ENCODE measurements around the gene GLIPR1L2.

The GLIPR1L2 gene

DNA sequence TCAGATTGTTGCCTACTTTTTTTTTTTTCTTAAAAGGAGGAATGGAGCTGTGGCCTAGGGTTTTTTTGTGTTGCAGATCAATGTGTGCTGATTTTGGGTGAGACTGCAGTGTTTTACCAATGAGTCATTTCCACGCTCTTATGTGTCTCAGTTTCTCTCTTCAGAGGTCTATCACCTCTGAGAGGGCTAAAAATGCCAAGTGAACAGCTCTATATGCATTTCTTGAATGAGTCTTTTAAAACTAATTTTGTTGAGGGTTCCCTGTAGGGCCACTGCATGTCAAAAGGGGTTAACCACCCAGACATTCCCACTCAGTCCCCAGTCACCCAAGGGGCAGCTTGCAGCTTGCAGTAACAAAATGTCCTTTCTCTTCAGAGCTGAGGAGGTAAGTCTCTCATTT is 24.3 kb upstream of the GLIPR1L2 start:
- H3K9ac ChIP-seq (ENCODE audit: low read length): no peak overlapping the region
- H3K9me3 ChIP-seq (replicated peaks; ENCODE audit: insufficient read depth, low read length): no peaks in the 10 kb centered on the region
- H3K27me3 ChIP-seq (replicated peaks; ENCODE audit: insufficient read depth, low read length): no peaks in the 10 kb centered on the region
- H3K4me3 ChIP-seq (ENCODE audit: low read length): no peak overlapping the region
- no peaks in the 10 kb centered on the region for H3K36me3 ChIP-seq (replicated peaks; ENCODE audit: insufficient read depth, low read length)
- H4K20me1 ChIP-seq (ENCODE audit: insufficient read depth, low read length): no peaks in the 10 kb centered on the region
- H3K79me2 ChIP-seq (ENCODE audit: low read length): no peaks in the 10 kb centered on the region
- no peaks in the 10 kb centered on the region for H3K9me2 ChIP-seq (replicated peaks; ENCODE audit: insufficient read depth, low read length)
- H3K27ac ChIP-seq (ENCODE audit: low read length): no peak overlapping the region
- H3K4me2 ChIP-seq (ENCODE audit: low read depth, low read length): no peak overlapping the region
- no peak for DNase-seq
- H2AFZ ChIP-seq (ENCODE audit: low read length): no peak overlapping the region
- TF ChIP-seq EZH2 (optimal IDR thresholded peaks at IDR 0.05; ENCODE audit: low read depth, low read length) (no peak), EZH2phosphoT487 (IDR thresholded peaks at IDR 0.05; ENCODE audit: low read length) (no peak)
- TF ChIP-seq, protein P1, sequence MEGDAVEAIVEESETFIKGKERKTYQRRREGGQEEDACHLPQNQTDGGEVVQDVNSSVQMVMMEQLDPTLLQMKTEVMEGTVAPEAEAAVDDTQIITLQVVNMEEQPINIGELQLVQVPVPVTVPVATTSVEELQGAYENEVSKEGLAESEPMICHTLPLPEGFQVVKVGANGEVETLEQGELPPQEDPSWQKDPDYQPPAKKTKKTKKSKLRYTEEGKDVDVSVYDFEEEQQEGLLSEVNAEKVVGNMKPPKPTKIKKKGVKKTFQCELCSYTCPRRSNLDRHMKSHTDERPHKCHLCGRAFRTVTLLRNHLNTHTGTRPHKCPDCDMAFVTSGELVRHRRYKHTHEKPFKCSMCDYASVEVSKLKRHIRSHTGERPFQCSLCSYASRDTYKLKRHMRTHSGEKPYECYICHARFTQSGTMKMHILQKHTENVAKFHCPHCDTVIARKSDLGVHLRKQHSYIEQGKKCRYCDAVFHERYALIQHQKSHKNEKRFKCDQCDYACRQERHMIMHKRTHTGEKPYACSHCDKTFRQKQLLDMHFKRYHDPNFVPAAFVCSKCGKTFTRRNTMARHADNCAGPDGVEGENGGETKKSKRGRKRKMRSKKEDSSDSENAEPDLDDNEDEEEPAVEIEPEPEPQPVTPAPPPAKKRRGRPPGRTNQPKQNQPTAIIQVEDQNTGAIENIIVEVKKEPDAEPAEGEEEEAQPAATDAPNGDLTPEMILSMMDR (IDR thresholded peaks at IDR 0.05; ENCODE audit: low read length): no peak
- H3K4me1 ChIP-seq (ENCODE audit: low read length): 0 out of 2 replicates have a peak, but pooled peaks cover 1% of the 10 kb centered on the region
- H3F3A ChIP-seq (ENCODE audit: insufficient read depth, low read length): no peaks in the 10 kb centered on the region; the same call in 1 of the 2 replicates

DNA sequence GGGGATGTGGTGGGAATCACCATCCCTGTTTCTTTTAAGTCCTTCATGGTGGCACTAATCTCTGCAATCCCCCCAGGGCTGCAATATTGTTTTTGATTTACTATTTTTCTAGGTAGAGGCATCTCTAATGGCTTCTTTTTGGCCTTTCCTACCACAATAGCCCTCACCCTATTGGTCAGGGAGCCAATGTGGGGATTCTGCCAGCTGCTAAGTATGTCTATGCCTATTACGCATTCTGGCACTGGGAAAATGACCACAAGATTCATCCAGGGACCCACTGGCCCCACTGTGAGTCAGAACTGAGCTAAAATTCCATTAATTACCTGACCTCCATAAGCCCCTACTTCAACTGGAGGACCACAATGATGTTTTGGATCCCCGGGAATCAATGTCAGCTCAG is 15.9 kb upstream of the GLIPR1L2 start:
- Histone ChIP-seq H3K27ac (ENCODE audit: low read length) (no peak overlapping the region), H3K79me2 (ENCODE audit: low read length) (no peaks in the 10 kb centered on the region), H4K20me1 (ENCODE audit: insufficient read depth, low read length) (no peaks in the 10 kb centered on the region), H3K36me3 (replicated peaks; ENCODE audit: insufficient read depth, low read length) (no peaks in the 10 kb centered on the region), H3F3A (ENCODE audit: insufficient read depth, low read length) (no peaks in the 10 kb centered on the region), H3K4me3 (ENCODE audit: low read length) (no peak overlapping the region), H3K9me2 (replicated peaks; ENCODE audit: insufficient read depth, low read length) (no peaks in the 10 kb centered on the region), H3K9me3 (replicated peaks; ENCODE audit: insufficient read depth, low read length) (no peaks in the 10 kb centered on the region), H3K27me3 (replicated peaks; ENCODE audit: insufficient read depth, low read length) (no peaks in the 10 kb centered on the region), H2AFZ (ENCODE audit: low read length) (no peak overlapping the region), H3K4me2 (ENCODE audit: low read depth, low read length) (no peak overlapping the region), H3K9ac (ENCODE audit: low read length) (no peak overlapping the region), H3K4me1 (ENCODE audit: low read length) (no peaks in the 10 kb centered on the region)
- TF ChIP-seq EZH2 (optimal IDR thresholded peaks at IDR 0.05; ENCODE audit: low read depth, low read length): no peak
- no peak for TF ChIP-seq EZH2phosphoT487 (IDR thresholded peaks at IDR 0.05; ENCODE audit: low read length)
- TF ChIP-seq, protein P1 (IDR thresholded peaks at IDR 0.05; ENCODE audit: low read length): no peak
- DNase-seq: no peak

DNA sequence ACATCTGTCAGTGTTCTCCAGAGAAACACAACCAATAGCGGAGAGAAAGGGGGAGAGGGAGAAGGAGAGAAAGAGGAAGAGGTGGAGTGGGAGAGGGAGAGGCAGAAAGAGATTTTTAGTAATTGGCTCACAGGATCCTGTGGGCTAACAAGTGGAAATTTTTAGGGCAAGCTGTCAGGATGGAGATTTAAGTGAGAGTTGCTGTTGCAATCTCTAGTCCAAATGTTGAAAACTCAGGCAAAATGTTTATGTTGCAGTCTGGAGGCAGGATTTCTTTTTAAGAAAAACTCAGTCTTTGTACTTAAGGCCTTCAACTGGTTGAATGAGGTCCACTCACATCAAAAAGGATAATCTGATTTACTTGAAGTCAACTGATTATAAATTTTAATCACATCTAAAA is 12.5 kb upstream of the GLIPR1L2 start:
- Histone ChIP-seq H3K27ac (ENCODE audit: low read length) (no peak overlapping the region), H2AFZ (ENCODE audit: low read length) (no peak overlapping the region), H3K4me3 (ENCODE audit: low read length) (no peak overlapping the region), H3K27me3 (replicated peaks; ENCODE audit: insufficient read depth, low read length) (no peaks in the 10 kb centered on the region), H3K9me3 (replicated peaks; ENCODE audit: insufficient read depth, low read length) (no peaks in the 10 kb centered on the region), H4K20me1 (ENCODE audit: insufficient read depth, low read length) (no peaks in the 10 kb centered on the region), H3K9me2 (replicated peaks; ENCODE audit: insufficient read depth, low read length) (no peaks in the 10 kb centered on the region), H3K79me2 (ENCODE audit: low read length) (no peaks in the 10 kb centered on the region), H3K9ac (ENCODE audit: low read length) (no peak overlapping the region), H3K36me3 (replicated peaks; ENCODE audit: insufficient read depth, low read length) (no peaks in the 10 kb centered on the region), H3K4me2 (ENCODE audit: low read depth, low read length) (no peak overlapping the region), H3K4me1 (ENCODE audit: low read length) (no peaks in the 10 kb centered on the region), H3F3A (ENCODE audit: insufficient read depth, low read length) (no peaks in the 10 kb centered on the region)
- no peak for DNase-seq
- TF ChIP-seq EZH2phosphoT487 (IDR thresholded peaks at IDR 0.05; ENCODE audit: low read length) (no peak), EZH2 (optimal IDR thresholded peaks at IDR 0.05; ENCODE audit: low read depth, low read length) (no peak)
- TF ChIP-seq, protein P1 (IDR thresholded peaks at IDR 0.05; ENCODE audit: low read length): no peak

Data from MM.1S (cell line).